ENCODE data around the gene ZDHHC4.

ZDHHC4 gene

DNA sequence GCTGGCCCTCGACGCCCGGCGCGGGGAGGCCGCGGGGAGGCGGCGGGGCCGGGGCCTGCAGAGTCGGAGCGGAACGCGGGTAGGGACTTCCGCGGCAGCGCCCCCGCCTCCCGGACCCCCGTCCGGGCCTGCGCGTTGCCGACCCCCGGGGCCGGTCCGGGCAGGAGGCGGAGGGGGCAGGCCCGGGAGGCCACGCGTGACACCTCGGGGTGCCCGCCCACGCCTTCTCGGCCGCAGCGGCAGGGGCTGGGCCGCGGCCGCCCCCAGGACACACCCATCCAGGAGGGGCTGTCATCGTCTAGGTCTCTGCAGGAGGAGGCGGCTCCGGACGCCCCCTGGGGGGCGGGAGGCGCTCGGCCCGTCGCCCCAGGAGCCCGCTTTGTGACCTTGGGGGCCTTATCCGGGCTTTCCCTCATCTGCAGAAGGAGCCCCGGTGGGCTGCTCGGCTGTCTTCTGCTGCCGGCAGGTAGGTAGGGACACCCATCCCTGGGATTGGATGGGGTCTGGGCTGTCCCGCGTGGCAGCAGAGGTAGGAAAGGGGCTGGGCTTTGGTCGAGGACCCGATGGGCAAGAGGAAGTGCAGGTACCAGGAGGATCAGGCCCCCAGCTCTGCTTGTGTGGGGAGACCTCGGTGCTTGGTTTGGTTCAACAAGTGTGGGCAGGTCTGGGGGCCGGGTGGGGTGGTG is 60.4 kb downstream of the ZDHHC4 start:
- no peak for FAIRE-seq
